Glutamatergic neuron (in vitro differentiated cells): ENCODE results near the gene ERI3. TPM values are rescaled to one million over a fixed set of nuclear protein-coding genes. Genes with fewer than 3 reads are reported as not detected.

Experiments used
- DNase-seq: peaks from one replicate; pipeline ENCODE4 v3.0.0; 2022
- H3K27ac Mint-ChIP-seq: one replicate; pipeline ENCODE4 v1.8.0; 2020; ENCODE audit warnings: mild to moderate bottlenecking, mixed read lengths, inconsistent platforms; ENCODE audit not compliant: unreplicated experiment
- H3K27me3 Mint-ChIP-seq: one replicate; pipeline ENCODE4 v1.8.0; 2020; ENCODE audit warnings: mild to moderate bottlenecking, moderate library complexity, mixed read lengths, inconsistent platforms; ENCODE audit not compliant: unreplicated experiment
- H3K36me3 Mint-ChIP-seq: one replicate; pipeline ENCODE4 v1.8.0; 2020; ENCODE audit warnings: mild to moderate bottlenecking, mixed read lengths, inconsistent platforms; ENCODE audit not compliant: unreplicated experiment
- H3K4me1 Mint-ChIP-seq: one replicate; pipeline ENCODE4 v1.8.0; 2020; ENCODE audit warnings: mild to moderate bottlenecking, low read depth, mixed read lengths, inconsistent platforms; ENCODE audit not compliant: unreplicated experiment
- H3K4me3 Mint-ChIP-seq: one replicate; pipeline ENCODE4 v1.8.0; 2020; ENCODE audit warnings: mild to moderate bottlenecking, mixed read lengths, inconsistent platforms; ENCODE audit not compliant: unreplicated experiment
- H3K9me3 Mint-ChIP-seq: one replicate; pipeline ENCODE4 v1.8.0; 2020; ENCODE audit warnings: mild to moderate bottlenecking, moderate library complexity, mixed read lengths, inconsistent platforms; ENCODE audit not compliant: unreplicated experiment
- CTCF ChIP-seq: fragments of 200-600 bp; sonication (generic); IDR thresholded peaks from one replicate; pipeline ENCODE4 v1.5.0; 2021; ENCODE audit not compliant: partially characterized antibody, unreplicated experiment
- total RNA-seq: library from RNA; stranded (reverse); fragmentation: NEBNext Ultra II Directional; extraction: Animal tissue kit (Norgen Biotek cat#: 25700); gene quantifications from one replicate; pipeline ENCODE4 v1.2.1, GENCODE V29; 2021; ENCODE audit not compliant: unreplicated experiment

Gene ERI3
- total RNA-seq, 1 donor from 2014 or later = 37.0 TPM

- no peak overlapping the region for H3K27ac Mint-ChIP-seq
- H3K27me3 Mint-ChIP-seq = no peaks in the 10 kb centered on the region
- peaks cover 19% of the 10 kb centered on the region for H3K4me1 Mint-ChIP-seq
- H3K9me3 Mint-ChIP-seq = peaks cover 4% of the 10 kb centered on the region
- H3K36me3 Mint-ChIP-seq = no peaks in the 10 kb centered on the region
- no peak overlapping the region for H3K4me3 Mint-ChIP-seq
- DNase-seq = no peak
- TF ChIP-seq CTCF = no peak
Measured at GRCh38 chr1:44313265-44313918, 41.7 kb downstream of the ERI3 start.

GRCh38 chr1:44312399-44313196 lies 42.5 kb downstream of the ERI3 start:
- Mint-ChIP-seq H3K4me1 (peaks cover 19% of the 10 kb centered on the region), H3K9me3 (peaks cover 4% of the 10 kb centered on the region), H3K36me3 (no peaks in the 10 kb centered on the region), H3K27me3 (no peaks in the 10 kb centered on the region), H3K4me3 (no peak overlapping the region), H3K27ac (peak overlapping the region; percentile 53)
- no peak for DNase-seq
- no peak for TF ChIP-seq CTCF

GRCh38 chr1:44310006-44310405 lies 45.1 kb downstream of the ERI3 start:
- DNase-seq = no peak
- H3K9me3 Mint-ChIP-seq = peaks cover 4% of the 10 kb centered on the region
- H3K36me3 Mint-ChIP-seq = no peaks in the 10 kb centered on the region
- TF ChIP-seq CTCF = no peak
- H3K4me3 Mint-ChIP-seq = no peak overlapping the region
- H3K27me3 Mint-ChIP-seq = no peaks in the 10 kb centered on the region
- H3K4me1 Mint-ChIP-seq = peaks cover 17% of the 10 kb centered on the region
- H3K27ac Mint-ChIP-seq = no peak overlapping the region

- no peaks in the 10 kb centered on the region for H3K36me3 Mint-ChIP-seq
- H3K27ac Mint-ChIP-seq = no peak overlapping the region
- DNase-seq = no peak
- no peaks in the 10 kb centered on the region for H3K9me3 Mint-ChIP-seq
- no peaks in the 10 kb centered on the region for H3K4me1 Mint-ChIP-seq
- no peak overlapping the region for H3K4me3 Mint-ChIP-seq
- no peak for TF ChIP-seq CTCF
- H3K27me3 Mint-ChIP-seq = no peaks in the 10 kb centered on the region
Measured at GRCh38 chr1:44305962-44306422, 49.1 kb downstream of the ERI3 start.

GRCh38 chr1:44303532-44303931 lies 51.5 kb downstream of the ERI3 start:
- DNase-seq = no peak
- Mint-ChIP-seq H3K36me3 (no peaks in the 10 kb centered on the region), H3K4me3 (no peak overlapping the region), H3K27me3 (no peaks in the 10 kb centered on the region), H3K4me1 (no peaks in the 10 kb centered on the region), H3K27ac (no peak overlapping the region), H3K9me3 (no peaks in the 10 kb centered on the region)
- no peak for TF ChIP-seq CTCF
